HCT116 (cell line): ENCODE data around the gene CORO2A.

Experiments used
- ATF3 ChIP-seq: IDR thresholded peaks from 2 replicates; pipeline ENCODE4 v1.6.1; 2012
- CEBPB ChIP-seq: IDR thresholded peaks from 2 replicates; pipeline ENCODE4 v1.6.1; 2012; ENCODE audit warnings: low read depth
- CTCF ChIP-seq, 3 experiments: fragments of 200-600 bp in 1 of 3; sonication (generic) in 1 of 3; IDR thresholded peaks in 2 of 3; conservative IDR thresholded peaks in 1 of 3; 2 replicates each; pipeline ENCODE4 v1.5.1; 2012 to 2017; ENCODE audit warnings: low read depth in 2 of 3, low read length in 2 of 3, antibody characterized with exemption in 1 of 3, borderline replicate concordance in 1 of 3, control low read depth in 1 of 3, mild to moderate bottlenecking in 1 of 3, mixed read lengths in 1 of 3, mixed run types in 1 of 3, moderate library complexity in 1 of 3; ENCODE audit not compliant: insufficient read depth in 1 of 3
- EZH2 ChIP-seq: fragments of 200-600 bp; sonication (generic); IDR thresholded peaks from 2 replicates; pipeline ENCODE4 v1.6.1; 2017; ENCODE audit warnings: antibody characterized with exemption, mixed run types
- JUND ChIP-seq: IDR thresholded peaks from 2 replicates; pipeline ENCODE4 v1.6.1; 2012
- MAX ChIP-seq: IDR thresholded peaks from 2 replicates; pipeline ENCODE4 v1.6.1; 2012
- POLR2A ChIP-seq: IDR thresholded peaks from 2 replicates; pipeline ENCODE4 v1.7.0; 2011; ENCODE audit warnings: borderline replicate concordance; ENCODE audit not compliant: insufficient read depth, insufficient read length; ENCODE audit errors: extremely low read depth
- POLR2AphosphoS5 ChIP-seq: IDR thresholded peaks from 2 replicates; pipeline ENCODE4 v1.6.1; 2011; ENCODE audit warnings: mild to moderate bottlenecking, low read depth, low read length, moderate library complexity
- SIN3A ChIP-seq: IDR thresholded peaks from 2 replicates; pipeline ENCODE4 v1.6.1; 2012; ENCODE audit warnings: low read depth
- SP1 ChIP-seq: IDR thresholded peaks from 2 replicates; pipeline ENCODE4 v1.6.1; 2012; ENCODE audit warnings: low read depth
- TCF7L2 ChIP-seq: IDR thresholded peaks from 2 replicates; pipeline ENCODE4 v1.7.0; 2011; ENCODE audit warnings: borderline replicate concordance, inconsistent platforms; ENCODE audit not compliant: insufficient read depth, insufficient read length; ENCODE audit errors: extremely low read depth
- ZNF274 ChIP-seq: fragments of 200-500 bp; sonication (Bioruptor generic); IDR thresholded peaks from 2 replicates; pipeline ENCODE4 v1.6.1; 2014; ENCODE audit warnings: mild to moderate bottlenecking, low read depth, low read length, inconsistent platforms

- TF ChIP-seq JUND (no peak), POLR2A (no peak), CTCF (IDR thresholded peaks at IDR 0.05 in 2 of 3, conservative IDR thresholded peaks at IDR 0.05 in 1 of 3; ENCODE audit: borderline replicate concordance in 1 of 3, insufficient read depth in 1 of 3, low read depth in 2 of 3, low read length in 2 of 3) (no peak), EZH2 (no peak), ATF3 (no peak), POLR2AphosphoS5 (no peak), CEBPB (no peak), MAX (no peak), SIN3A (no peak), ZNF274 (no peak), SP1 (no peak), TCF7L2 (no peak)
Observed at GRCh38 chr9:98231770-98232478, 39.5 kb upstream of the CORO2A start.
